ENCODE results near the gene ITIH4. TPM values are rescaled to one million over a fixed set of nuclear protein-coding genes. Genes with fewer than 3 reads are reported as not detected.
A peak's percentile ranks its signal among the peaks of the same experiment; 100 is the strongest.

The ITIH4 gene
- total RNA-seq, 4 donors from 2014 or later: 3.9 to 8.6 (median 7.5) TPM

GRCh38 chr3:52846432-52846965, 16.0 kb upstream of the ITIH4 start:
- H3K36me3 ChIP-seq: peaks cover 2 to 34% of the 10 kb centered on the region in 2 donors
- 66 to 67% methylated on average over 15 of the region's 15 CpGs for WGBS, 2 donors
- H3K4me3 ChIP-seq (replicated peaks in 1 of 3): no peak overlapping the region
- peak overlapping the region in 1 of 3 donors; percentile 52 for H3K27ac ChIP-seq
- DNase-seq: peak; percentile 60 to 61
- TF ChIP-seq, protein P1, sequence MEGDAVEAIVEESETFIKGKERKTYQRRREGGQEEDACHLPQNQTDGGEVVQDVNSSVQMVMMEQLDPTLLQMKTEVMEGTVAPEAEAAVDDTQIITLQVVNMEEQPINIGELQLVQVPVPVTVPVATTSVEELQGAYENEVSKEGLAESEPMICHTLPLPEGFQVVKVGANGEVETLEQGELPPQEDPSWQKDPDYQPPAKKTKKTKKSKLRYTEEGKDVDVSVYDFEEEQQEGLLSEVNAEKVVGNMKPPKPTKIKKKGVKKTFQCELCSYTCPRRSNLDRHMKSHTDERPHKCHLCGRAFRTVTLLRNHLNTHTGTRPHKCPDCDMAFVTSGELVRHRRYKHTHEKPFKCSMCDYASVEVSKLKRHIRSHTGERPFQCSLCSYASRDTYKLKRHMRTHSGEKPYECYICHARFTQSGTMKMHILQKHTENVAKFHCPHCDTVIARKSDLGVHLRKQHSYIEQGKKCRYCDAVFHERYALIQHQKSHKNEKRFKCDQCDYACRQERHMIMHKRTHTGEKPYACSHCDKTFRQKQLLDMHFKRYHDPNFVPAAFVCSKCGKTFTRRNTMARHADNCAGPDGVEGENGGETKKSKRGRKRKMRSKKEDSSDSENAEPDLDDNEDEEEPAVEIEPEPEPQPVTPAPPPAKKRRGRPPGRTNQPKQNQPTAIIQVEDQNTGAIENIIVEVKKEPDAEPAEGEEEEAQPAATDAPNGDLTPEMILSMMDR (IDR thresholded peaks at IDR 0.05): no peak
- TF ChIP-seq POLR2A (IDR thresholded peaks at IDR 0.05): no peak
- H3K9me3 ChIP-seq: no peaks in the 10 kb centered on the region
- H3K4me1 ChIP-seq: peaks cover 4 to 31% of the 10 kb centered on the region in 2 donors
- intact Hi-C loops (cut with DNase I): no loop called here
- H3K27me3 ChIP-seq: no peaks in the 10 kb centered on the region

GRCh38 chr3:52845691-52846431, 15.4 kb upstream of the ITIH4 start:
- intact Hi-C loops (cut with DNase I): no loop called here
- Histone ChIP-seq H3K27me3 (no peaks in the 10 kb centered on the region), H3K4me3 (replicated peaks in 1 of 3) (no peak overlapping the region), H3K36me3 (peaks cover 8 to 35% of the 10 kb centered on the region in 2 donors), H3K9me3 (no peaks in the 10 kb centered on the region), H3K27ac (peak overlapping the region; percentile 39 to 57 (median 52)), H3K4me1 (peaks cover 4 to 31% of the 10 kb centered on the region in 2 donors)
- no peak for TF ChIP-seq POLR2A (IDR thresholded peaks at IDR 0.05)
- TF ChIP-seq, protein P1 (IDR thresholded peaks at IDR 0.05): peak in 2 of 6 experiments; percentile 38 to 49
- WGBS, 2 donors: 64 to 71% methylated on average over 5 to 6 of the region's 7 CpGs
- no peak for DNase-seq

DNA sequence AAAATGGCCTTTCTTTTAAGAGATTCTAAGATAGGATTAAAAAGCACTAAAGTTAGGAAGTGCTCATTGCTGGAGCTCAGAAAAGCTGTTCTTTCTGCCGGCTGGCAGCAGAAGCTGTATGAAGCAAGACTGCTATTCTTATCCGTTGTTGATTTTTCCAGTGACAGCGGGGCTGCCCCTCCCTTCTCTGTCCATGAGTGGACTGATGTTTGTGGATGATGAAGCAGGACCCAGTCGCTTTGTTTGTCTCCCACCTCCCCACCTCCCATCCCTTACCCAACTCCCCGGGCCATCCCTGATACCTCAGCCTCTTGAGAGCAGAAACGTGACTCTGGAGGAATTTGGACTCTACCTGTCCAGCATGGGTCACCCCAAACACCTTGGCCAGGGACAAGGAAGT, 14.7 kb upstream of the ITIH4 start:
- peaks cover 8 to 38% of the 10 kb centered on the region in 2 donors for H3K36me3 ChIP-seq
- no peaks in the 10 kb centered on the region for H3K9me3 ChIP-seq
- intact Hi-C loops (cut with DNase I): no loop called here
- no peak overlapping the region for H3K4me3 ChIP-seq (replicated peaks in 1 of 3)
- DNase-seq: peak; percentile 19 to 37
- no peaks in the 10 kb centered on the region for H3K27me3 ChIP-seq
- peaks cover 4 to 31% of the 10 kb centered on the region in 2 donors for H3K4me1 ChIP-seq
- H3K27ac ChIP-seq: peak overlapping the region; percentile 39 to 57 (median 52)
- WGBS, 2 donors: 39 to 51% methylated on average over 6 of the region's 6 CpGs
- no peak for TF ChIP-seq POLR2A (IDR thresholded peaks at IDR 0.05)
- TF ChIP-seq, protein P1 (IDR thresholded peaks at IDR 0.05): no peak

GRCh38 chr3:52844290-52844975, 14.0 kb upstream of the ITIH4 start:
- H3K4me1 ChIP-seq: peaks cover 4 to 31% of the 10 kb centered on the region in 2 donors
- no peaks in the 10 kb centered on the region for H3K27me3 ChIP-seq
- peaks cover 8 to 35% of the 10 kb centered on the region in 2 donors for H3K36me3 ChIP-seq
- H3K9me3 ChIP-seq: no peaks in the 10 kb centered on the region
- no peak overlapping the region for H3K4me3 ChIP-seq (replicated peaks in 1 of 3)
- 86 to 93% methylated on average over 18 of the region's 18 CpGs for WGBS, 2 donors
- H3K27ac ChIP-seq: no peak overlapping the region
- TF ChIP-seq, protein P1 (IDR thresholded peaks at IDR 0.05): no peak
- TF ChIP-seq POLR2A (IDR thresholded peaks at IDR 0.05): no peak
- intact Hi-C loops (cut with DNase I): no loop called here
- DNase-seq: no peak

Data from thyroid gland (tissue), 4 donors.